GM23338 (cell line): Measurements from ENCODE around the gene TECPR2. TPM values are rescaled to one million over a fixed set of nuclear protein-coding genes. Genes with fewer than 3 reads are reported as not detected.

ENCODE experiments used
- ATAC-seq: fragments of 200-7000 bp; cut with Tn5 transposase; 3 replicates; pipeline ENCODE4 v1.9.1; 2020
- DNase-seq: peaks from one replicate; pipeline ENCODE4 v3.0.0-alpha.2; 2015; ENCODE audit warnings: low spot score
- H2AFZ ChIP-seq: fragments of 200-600 bp; sonication (generic); 2 replicates; pipeline ENCODE4 v1.8.0; 2016; ENCODE audit warnings: antibody characterized with exemption, mild to moderate bottlenecking, moderate library complexity
- H3F3A ChIP-seq: fragments of 200-600 bp; sonication (generic); replicated peaks from 2 replicates; pipeline ENCODE4 v1.8.0; 2017; ENCODE audit warnings: antibody characterized with exemption, mixed run types, low read depth
- H3K27ac ChIP-seq: fragments of 200-600 bp; sonication (generic); 2 replicates; pipeline ENCODE4 v1.6.1; 2016; ENCODE audit warnings: low read depth
- H3K27me3 ChIP-seq: fragments of 200-600 bp; sonication (generic); 2 replicates; pipeline ENCODE4 v1.8.0; 2016; ENCODE audit warnings: mild to moderate bottlenecking, mixed run types, moderate library complexity; ENCODE audit not compliant: insufficient read depth
- H3K36me3 ChIP-seq: fragments of 200-600 bp; sonication (generic); 2 replicates; pipeline ENCODE4 v1.8.0; 2016; ENCODE audit warnings: mild to moderate bottlenecking; ENCODE audit not compliant: insufficient read depth
- H3K4me1 ChIP-seq: fragments of 200-600 bp; sonication (generic); 2 replicates; pipeline ENCODE4 v1.8.0; 2016; ENCODE audit warnings: mild to moderate bottlenecking, moderate library complexity; ENCODE audit not compliant: insufficient read depth
- H3K4me2 ChIP-seq: fragments of 200-600 bp; sonication (generic); 2 replicates; pipeline ENCODE4 v1.7.1; 2017; ENCODE audit warnings: mixed run types
- H3K4me3 ChIP-seq: fragments of 200-600 bp; sonication (generic); 2 replicates; pipeline ENCODE4 v1.6.1; 2016; ENCODE audit warnings: mixed run types
- H3K79me2 ChIP-seq: fragments of 200-600 bp; sonication (generic); replicated peaks from 2 replicates; pipeline ENCODE4 v1.8.0; 2017; ENCODE audit warnings: mild to moderate bottlenecking; ENCODE audit not compliant: insufficient read depth
- H3K9me2 ChIP-seq: fragments of 200-600 bp; sonication (generic); 2 replicates; pipeline ENCODE4 v1.8.0; 2017; ENCODE audit not compliant: insufficient read depth
- H4K20me1 ChIP-seq: fragments of 200-600 bp; sonication (generic); replicated peaks from 2 replicates; pipeline ENCODE4 v1.8.0; 2017; ENCODE audit warnings: mild to moderate bottlenecking; ENCODE audit not compliant: insufficient read depth
- H3K27ac Mint-ChIP-seq: 2 replicates; pipeline ENCODE4 v1.8.0; 2020; ENCODE audit warnings: inconsistent platforms, mild to moderate bottlenecking, moderate library complexity, mixed read lengths
- H3K27me3 Mint-ChIP-seq: 3 replicates; pipeline ENCODE4 v1.8.0; 2022; ENCODE audit warnings: low read depth, mild to moderate bottlenecking, moderate library complexity, mixed read lengths, inconsistent platforms; ENCODE audit not compliant: insufficient read depth, poor library complexity
- H3K36me3 Mint-ChIP-seq: 3 replicates; pipeline ENCODE4 v1.8.0; 2021; ENCODE audit warnings: low read depth, mild to moderate bottlenecking, inconsistent platforms, moderate library complexity, mixed read lengths
- H3K4me1 Mint-ChIP-seq: 3 replicates; pipeline ENCODE4 v1.8.0; 2020; ENCODE audit warnings: mild to moderate bottlenecking, inconsistent platforms, mixed read lengths
- H3K4me3 Mint-ChIP-seq: 3 replicates; pipeline ENCODE4 v1.8.0; 2021; ENCODE audit warnings: moderate library complexity, mild to moderate bottlenecking, inconsistent platforms, mixed read lengths
- H3K9me3 Mint-ChIP-seq: 3 replicates; pipeline ENCODE4 v1.8.0; 2020; ENCODE audit warnings: moderate library complexity, mild to moderate bottlenecking, inconsistent platforms, mixed read lengths
- CREB1 ChIP-seq: fragments of 250-450 bp; sonication (Bioruptor Pico); IDR thresholded peaks from 2 replicates; pipeline ENCODE4 v1.5.0; 2020; ENCODE audit warnings: low read depth, mild to moderate bottlenecking, moderate library complexity
- EZH2 ChIP-seq: fragments of 200-600 bp; sonication (generic); IDR thresholded peaks from one replicate; pipeline ENCODE4 v1.8.0; 2017; ENCODE audit warnings: antibody characterized with exemption, mild to moderate bottlenecking, low read depth; ENCODE audit not compliant: unreplicated experiment
- EZH2phosphoT487 ChIP-seq: fragments of 200-600 bp; sonication (generic); IDR thresholded peaks from one replicate; pipeline ENCODE4 v1.8.1; 2018; ENCODE audit warnings: antibody characterized with exemption; ENCODE audit not compliant: unreplicated experiment
- JUNB ChIP-seq: IDR thresholded peaks from one replicate; pipeline ENCODE4 v1.6.1; 2016; ENCODE audit warnings: antibody characterized with exemption; ENCODE audit not compliant: unreplicated experiment
- POLR2AphosphoS5 ChIP-seq: IDR thresholded peaks from 2 replicates; pipeline ENCODE4 v1.6.1; 2016; ENCODE audit warnings: antibody characterized with exemption, low read depth
- STAT1 ChIP-seq: IDR thresholded peaks from one replicate; pipeline ENCODE4 v1.6.1; 2016; ENCODE audit warnings: antibody characterized with exemption; ENCODE audit not compliant: unreplicated experiment
- ZNF462 ChIP-seq: fragments of 250-450 bp; sonication (Bioruptor Pico); IDR thresholded peaks from 2 replicates; pipeline ENCODE4 v1.5.0; 2020; ENCODE audit warnings: mild to moderate bottlenecking, moderate library complexity
- polyA plus RNA-seq: library from polyadenylated mRNA; unstranded; fragments of >200 nt; fragmentation: Nextera tagmentation; extraction: Ambion mirVana; gene quantifications from 2 replicates; pipeline ENCODE4 v1.2.1, GENCODE V29; 2016
- total RNA-seq: library from RNA; depleted of rRNA; stranded (reverse); fragments of >200 nt; shearing (Covaris generic); gene quantifications from 2 replicates; pipeline ENCODE4 v1.2.3, GENCODE V29; 2014
- TF ChIP-seq, protein P1 (sequence below): IDR thresholded peaks from 2 replicates; pipeline ENCODE4 v1.6.1; 2016; ENCODE audit warnings: antibody characterized with exemption
- TF ChIP-seq, protein P2 (sequence below): IDR thresholded peaks from one replicate; pipeline ENCODE4 v1.6.1; 2018; ENCODE audit warnings: antibody characterized with exemption; ENCODE audit not compliant: unreplicated experiment

The TECPR2 gene
- total and polyA plus RNA-seq, 2 experiments from 2014 or later, result 4.8 to 20.5 TPM

- H3F3A ChIP-seq, result 0 out of 2 replicates have a peak, but pooled peaks cover 7% of the 10 kb centered on the region
- no peaks in the 10 kb centered on the region for H3K4me1 ChIP-seq
- no peak overlapping the region for H2AFZ ChIP-seq
- no peak overlapping the region for H3K4me3 ChIP-seq
- Mint-ChIP-seq H3K9me3 (no peaks in the 10 kb centered on the region), H3K4me1 (no peaks in the 10 kb centered on the region), H3K4me3 (no peak overlapping the region), H3K36me3 (peaks cover 9% of the 10 kb centered on the region; the same call in 2 of the 3 replicates), H3K27ac (no peak overlapping the region; the same call in 1 of the 2 replicates), H3K27me3 (peaks cover 15% of the 10 kb centered on the region)
- H3K79me2 ChIP-seq, result no peaks in the 10 kb centered on the region
- ATAC-seq (peak; percentile 37; the same call in 2 of the 3 replicates), DNase-seq (no peak)
- no peaks in the 10 kb centered on the region for H3K36me3 ChIP-seq
- no peak for TF ChIP-seq JUNB
- H3K9me2 ChIP-seq, result no peaks in the 10 kb centered on the region
- H4K20me1 ChIP-seq, result no peaks in the 10 kb centered on the region
- 0 out of 2 replicates have a peak overlapping the region, but pooled peaks have one; percentile 9 for H3K27ac ChIP-seq
- no peaks in the 10 kb centered on the region for H3K27me3 ChIP-seq
- no peak overlapping the region for H3K4me2 ChIP-seq
These were observed 123.9 kb downstream of the TECPR2 start for GRCh38 chr14:102486513-102487203.

GRCh38 chr14:102487204-102487577, 124.5 kb downstream of the TECPR2 start:
- Histone ChIP-seq H3K79me2 (no peaks in the 10 kb centered on the region), H3K36me3 (no peaks in the 10 kb centered on the region), H3K27ac (0 out of 2 replicates have a peak overlapping the region, but pooled peaks have one; percentile 9), H3K4me1 (no peaks in the 10 kb centered on the region), H4K20me1 (no peaks in the 10 kb centered on the region), H3K9me2 (no peaks in the 10 kb centered on the region), H2AFZ (no peak overlapping the region), H3K4me2 (no peak overlapping the region), H3K4me3 (no peak overlapping the region), H3F3A (0 out of 2 replicates have a peak, but pooled peaks cover 7% of the 10 kb centered on the region), H3K27me3 (no peaks in the 10 kb centered on the region)
- H3K36me3 Mint-ChIP-seq, result peaks cover 8% of the 10 kb centered on the region; the same call in 2 of the 3 replicates
- no peak overlapping the region for H3K27ac Mint-ChIP-seq
- DNase-seq (no peak), ATAC-seq (no peak)
- H3K4me1 Mint-ChIP-seq, result no peaks in the 10 kb centered on the region
- H3K27me3 Mint-ChIP-seq, result peaks cover 15% of the 10 kb centered on the region
- H3K9me3 Mint-ChIP-seq, result no peaks in the 10 kb centered on the region
- no peak overlapping the region for H3K4me3 Mint-ChIP-seq
- no peak for TF ChIP-seq ZNF462
- TF ChIP-seq STAT1, result no peak
- no peak for TF ChIP-seq CREB1 (CRISPR knock-in tag)
- TF ChIP-seq, protein P1, sequence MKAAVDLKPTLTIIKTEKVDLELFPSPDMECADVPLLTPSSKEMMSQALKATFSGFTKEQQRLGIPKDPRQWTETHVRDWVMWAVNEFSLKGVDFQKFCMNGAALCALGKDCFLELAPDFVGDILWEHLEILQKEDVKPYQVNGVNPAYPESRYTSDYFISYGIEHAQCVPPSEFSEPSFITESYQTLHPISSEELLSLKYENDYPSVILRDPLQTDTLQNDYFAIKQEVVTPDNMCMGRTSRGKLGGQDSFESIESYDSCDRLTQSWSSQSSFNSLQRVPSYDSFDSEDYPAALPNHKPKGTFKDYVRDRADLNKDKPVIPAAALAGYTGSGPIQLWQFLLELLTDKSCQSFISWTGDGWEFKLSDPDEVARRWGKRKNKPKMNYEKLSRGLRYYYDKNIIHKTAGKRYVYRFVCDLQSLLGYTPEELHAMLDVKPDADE, result no peak
- no peak for TF ChIP-seq EZH2phosphoT487
- TF ChIP-seq EZH2, result no peak
- TF ChIP-seq, protein P2, sequence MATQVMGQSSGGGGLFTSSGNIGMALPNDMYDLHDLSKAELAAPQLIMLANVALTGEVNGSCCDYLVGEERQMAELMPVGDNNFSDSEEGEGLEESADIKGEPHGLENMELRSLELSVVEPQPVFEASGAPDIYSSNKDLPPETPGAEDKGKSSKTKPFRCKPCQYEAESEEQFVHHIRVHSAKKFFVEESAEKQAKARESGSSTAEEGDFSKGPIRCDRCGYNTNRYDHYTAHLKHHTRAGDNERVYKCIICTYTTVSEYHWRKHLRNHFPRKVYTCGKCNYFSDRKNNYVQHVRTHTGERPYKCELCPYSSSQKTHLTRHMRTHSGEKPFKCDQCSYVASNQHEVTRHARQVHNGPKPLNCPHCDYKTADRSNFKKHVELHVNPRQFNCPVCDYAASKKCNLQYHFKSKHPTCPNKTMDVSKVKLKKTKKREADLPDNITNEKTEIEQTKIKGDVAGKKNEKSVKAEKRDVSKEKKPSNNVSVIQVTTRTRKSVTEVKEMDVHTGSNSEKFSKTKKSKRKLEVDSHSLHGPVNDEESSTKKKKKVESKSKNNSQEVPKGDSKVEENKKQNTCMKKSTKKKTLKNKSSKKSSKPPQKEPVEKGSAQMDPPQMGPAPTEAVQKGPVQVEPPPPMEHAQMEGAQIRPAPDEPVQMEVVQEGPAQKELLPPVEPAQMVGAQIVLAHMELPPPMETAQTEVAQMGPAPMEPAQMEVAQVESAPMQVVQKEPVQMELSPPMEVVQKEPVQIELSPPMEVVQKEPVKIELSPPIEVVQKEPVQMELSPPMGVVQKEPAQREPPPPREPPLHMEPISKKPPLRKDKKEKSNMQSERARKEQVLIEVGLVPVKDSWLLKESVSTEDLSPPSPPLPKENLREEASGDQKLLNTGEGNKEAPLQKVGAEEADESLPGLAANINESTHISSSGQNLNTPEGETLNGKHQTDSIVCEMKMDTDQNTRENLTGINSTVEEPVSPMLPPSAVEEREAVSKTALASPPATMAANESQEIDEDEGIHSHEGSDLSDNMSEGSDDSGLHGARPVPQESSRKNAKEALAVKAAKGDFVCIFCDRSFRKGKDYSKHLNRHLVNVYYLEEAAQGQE, result no peak
- TF ChIP-seq POLR2AphosphoS5, result no peak
